GM12878 (cell line): ENCODE data around the gene SDC1. TPM values are rescaled to one million over a fixed set of nuclear protein-coding genes. Genes with fewer than 3 reads are reported as not detected.
A peak's percentile ranks its signal among the peaks of the same experiment; 100 is the strongest.

ENCODE experiments used
- ASH2L ChIP-seq: fragments of 300-600, 200-600 bp; sonication (generic); IDR thresholded peaks from 2 replicates; pipeline ENCODE4 v1.6.1; 2017; ENCODE audit warnings: low read depth, mild to moderate bottlenecking, borderline replicate concordance
- BACH1 ChIP-seq: fragments of 450-650 bp; IDR thresholded peaks from 2 replicates; pipeline ENCODE4 v1.6.1; 2017; ENCODE audit warnings: mild to moderate bottlenecking, borderline replicate concordance
- BCL11A ChIP-seq: IDR thresholded peaks from 2 replicates; pipeline ENCODE4 v1.6.1; 2011; ENCODE audit warnings: low read depth, low read length
- BHLHE40 ChIP-seq, 2 experiments: fragments of 450-650 bp in 1 of 2; IDR thresholded peaks; 2 replicates each; pipeline ENCODE4 v1.6.1; 2011 to 2017; ENCODE audit warnings: low read depth in 2 of 2, borderline replicate concordance in 1 of 2, improper control_type of control experiment in 1 of 2, low read length in 1 of 2, mild to moderate bottlenecking in 1 of 2
- CHD2 ChIP-seq: IDR thresholded peaks from 2 replicates; pipeline ENCODE4 v1.6.1; 2011; ENCODE audit warnings: low read depth, low read length, improper control_type of control experiment, borderline replicate concordance
- CREB1 ChIP-seq: IDR thresholded peaks from 2 replicates; pipeline ENCODE4 v1.6.1; 2012; ENCODE audit warnings: low read depth, mild to moderate bottlenecking, inconsistent platforms
- DPF2 ChIP-seq: fragments of 450-650 bp; IDR thresholded peaks from 2 replicates; pipeline ENCODE4 v1.6.1; 2017; ENCODE audit warnings: mild to moderate bottlenecking
- EP300 ChIP-seq, 2 experiments: fragments of 150-350 bp in 1 of 2; IDR thresholded peaks; 2 replicates each; pipeline ENCODE4 v1.6.1; 2011 to 2012; ENCODE audit warnings: low read depth in 2 of 2, low read length in 2 of 2, borderline replicate concordance in 1 of 2, improper control_type of control experiment in 1 of 2, inconsistent platforms in 1 of 2; ENCODE audit not compliant: control insufficient read depth in 1 of 2
- IRF4 ChIP-seq: IDR thresholded peaks from 2 replicates; pipeline ENCODE4 v1.6.1; 2011; ENCODE audit warnings: low read depth, low read length
- MAX ChIP-seq: IDR thresholded peaks from 2 replicates; pipeline ENCODE4 v1.6.1; 2012; ENCODE audit warnings: low read depth, low read length, improper control_type of control experiment
- NKRF ChIP-seq: fragments of 450-650 bp; conservative IDR thresholded peaks from 2 replicates; pipeline ENCODE4 v1.6.1; 2017; ENCODE audit warnings: mild to moderate bottlenecking, moderate library complexity
- NR2C2 ChIP-seq: IDR thresholded peaks from 2 replicates; pipeline ENCODE4 v1.6.1; 2011; ENCODE audit warnings: borderline replicate concordance, low read depth; ENCODE audit not compliant: control insufficient read depth, insufficient read length
- NRF1 ChIP-seq: conservative IDR thresholded peaks from 2 replicates; pipeline ENCODE4 v1.6.1; 2011; ENCODE audit warnings: mild to moderate bottlenecking, low read depth, low read length, improper control_type of control experiment
- POLR2A ChIP-seq: IDR thresholded peaks from 2 replicates; pipeline ENCODE4 v1.6.1; 2011; ENCODE audit warnings: low read depth, mild to moderate bottlenecking, low read length
- POLR2AphosphoS5 ChIP-seq: IDR thresholded peaks from 2 replicates; pipeline ENCODE4 v1.6.1; 2011; ENCODE audit warnings: mild to moderate bottlenecking, low read length, inconsistent platforms
- POU2F2 ChIP-seq: IDR thresholded peaks from 3 replicates; pipeline ENCODE4 v1.6.1; 2011; ENCODE audit warnings: low read depth, mild to moderate bottlenecking, low read length, borderline replicate concordance
- SIX5 ChIP-seq: IDR thresholded peaks from 2 replicates; pipeline ENCODE4 v1.6.1; 2011; ENCODE audit warnings: mild to moderate bottlenecking, low read depth, low read length, moderate library complexity; ENCODE audit not compliant: severe bottlenecking
- SREBF2 ChIP-seq: IDR thresholded peaks from 2 replicates; pipeline ENCODE4 v1.6.1; 2012; ENCODE audit warnings: mild to moderate bottlenecking, low read length
- SRF ChIP-seq, 2 experiments: IDR thresholded peaks; 2 replicates each; pipeline ENCODE4 v1.6.1; 2011; ENCODE audit warnings: low read depth in 2 of 2, low read length in 2 of 2, mild to moderate bottlenecking in 1 of 2, moderate library complexity in 1 of 2
- SUZ12 ChIP-seq: fragments of 200-600 bp; sonication (generic); IDR thresholded peaks from one replicate; pipeline ENCODE4 v1.6.1; 2018; ENCODE audit warnings: antibody characterized with exemption, mild to moderate bottlenecking; ENCODE audit not compliant: unreplicated experiment
- ZSCAN29 ChIP-seq: fragments of 450-650 bp; IDR thresholded peaks from 2 replicates; pipeline ENCODE4 v1.6.1; 2017; ENCODE audit warnings: mild to moderate bottlenecking, moderate library complexity
- polyA plus RNA-seq, 11 experiments: library from polyadenylated mRNA; depleted of rRNA in 4 of 11; unstranded in 6 of 11; stranded (reverse) in 5 of 11; fragments of >200 nt; fragmentation: Nextera tagmentation in 4 of 11; fragmentation: Illumina TruSeq in 1 of 11; extraction: Ambion mirVana in 4 of 11; extraction: Trizol in 1 of 11; gene quantifications; 1 replicate in 1 of 11; 2 replicates in 10 of 11; pipeline versions ENCODE4 v1.2.1 to v1.2.3, GENCODE V29; 2011 to 2016; ENCODE audit warnings: inconsistent platforms in 2 of 11, missing spikeins in 2 of 11, low read depth in 1 of 11
- total RNA-seq, 4 experiments: library from RNA; depleted of rRNA in 3 of 4; stranded (reverse); fragments of >200 nt in 3 of 4; fragmentation: Illumina TruSeq in 1 of 4; extraction: Trizol in 1 of 4; gene quantifications; 2 replicates each; pipeline versions ENCODE4 v1.2.1 to v1.2.3, GENCODE V29; 2013 to 2021
- TF ChIP-seq, protein P1 (sequence below): fragments of 450-650 bp; formaldehyde crosslinking; IDR thresholded peaks from 2 replicates; pipeline ENCODE4 v1.4.0; 2020; ENCODE audit warnings: mild to moderate bottlenecking, moderate library complexity
- TF ChIP-seq, protein P2 (sequence below): IDR thresholded peaks from 2 replicates; pipeline ENCODE4 v1.6.1; 2011; ENCODE audit warnings: borderline replicate concordance, low read depth, mild to moderate bottlenecking, moderate library complexity, mixed read lengths, low read length; ENCODE audit not compliant: insufficient read depth; ENCODE audit errors: extremely low read length

Gene SDC1
- total and polyA plus RNA-seq, 10 of the 15 experiments (the other 5 are each of a cell fraction or from before 2014, with no cell fraction given) = 0.85 to 36.8 (median 23.7) TPM

DNA sequence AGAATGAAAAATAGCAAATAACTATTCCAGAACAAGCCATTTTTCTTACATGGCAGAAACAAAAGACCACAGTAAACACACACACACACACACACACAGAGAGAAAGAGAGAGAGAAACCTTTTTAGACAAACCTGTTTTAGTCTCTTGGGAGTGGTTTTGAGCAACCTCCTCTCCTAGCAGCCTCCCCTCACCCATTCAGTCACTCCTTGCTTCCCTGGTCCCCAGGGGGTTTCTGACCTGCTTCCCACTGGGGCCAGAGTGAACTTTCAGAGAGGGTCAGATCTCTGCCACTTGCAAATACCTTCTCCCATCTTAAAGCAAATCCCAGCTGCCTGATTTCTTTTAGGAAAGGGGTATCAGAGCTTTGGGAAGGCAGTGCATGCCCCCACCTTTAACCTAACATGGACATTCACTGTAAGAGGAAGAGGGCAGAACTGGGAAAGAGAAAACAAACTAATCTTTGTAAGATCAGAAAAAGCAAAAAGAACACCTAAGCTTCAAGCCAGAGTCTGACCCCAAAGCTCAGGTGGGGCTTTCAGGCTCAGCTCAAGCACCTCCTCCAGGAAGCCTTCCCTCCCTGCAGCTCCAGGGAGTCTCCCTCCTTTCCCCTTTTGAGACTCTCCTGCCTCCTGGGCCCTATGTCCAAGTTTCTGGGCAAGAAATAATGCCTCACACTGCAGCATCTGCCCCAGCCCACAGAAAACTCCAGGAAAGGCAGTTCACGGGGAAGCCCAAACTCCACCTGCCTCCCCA, 2.7 kb downstream of the SDC1 start (continued):
- TF ChIP-seq, protein P1, sequence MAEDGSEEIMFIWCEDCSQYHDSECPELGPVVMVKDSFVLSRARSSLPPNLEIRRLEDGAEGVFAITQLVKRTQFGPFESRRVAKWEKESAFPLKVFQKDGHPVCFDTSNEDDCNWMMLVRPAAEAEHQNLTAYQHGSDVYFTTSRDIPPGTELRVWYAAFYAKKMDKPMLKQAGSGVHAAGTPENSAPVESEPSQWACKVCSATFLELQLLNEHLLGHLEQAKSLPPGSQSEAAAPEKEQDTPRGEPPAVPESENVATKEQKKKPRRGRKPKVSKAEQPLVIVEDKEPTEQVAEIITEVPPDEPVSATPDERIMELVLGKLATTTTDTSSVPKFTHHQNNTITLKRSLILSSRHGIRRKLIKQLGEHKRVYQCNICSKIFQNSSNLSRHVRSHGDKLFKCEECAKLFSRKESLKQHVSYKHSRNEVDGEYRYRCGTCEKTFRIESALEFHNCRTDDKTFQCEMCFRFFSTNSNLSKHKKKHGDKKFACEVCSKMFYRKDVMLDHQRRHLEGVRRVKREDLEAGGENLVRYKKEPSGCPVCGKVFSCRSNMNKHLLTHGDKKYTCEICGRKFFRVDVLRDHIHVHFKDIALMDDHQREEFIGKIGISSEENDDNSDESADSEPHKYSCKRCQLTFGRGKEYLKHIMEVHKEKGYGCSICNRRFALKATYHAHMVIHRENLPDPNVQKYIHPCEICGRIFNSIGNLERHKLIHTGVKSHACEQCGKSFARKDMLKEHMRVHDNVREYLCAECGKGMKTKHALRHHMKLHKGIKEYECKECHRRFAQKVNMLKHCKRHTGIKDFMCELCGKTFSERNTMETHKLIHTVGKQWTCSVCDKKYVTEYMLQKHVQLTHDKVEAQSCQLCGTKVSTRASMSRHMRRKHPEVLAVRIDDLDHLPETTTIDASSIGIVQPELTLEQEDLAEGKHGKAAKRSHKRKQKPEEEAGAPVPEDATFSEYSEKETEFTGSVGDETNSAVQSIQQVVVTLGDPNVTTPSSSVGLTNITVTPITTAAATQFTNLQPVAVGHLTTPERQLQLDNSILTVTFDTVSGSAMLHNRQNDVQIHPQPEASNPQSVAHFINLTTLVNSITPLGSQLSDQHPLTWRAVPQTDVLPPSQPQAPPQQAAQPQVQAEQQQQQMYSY = no peak
- no peak for TF ChIP-seq SUZ12
- TF ChIP-seq BACH1 = no peak
- TF ChIP-seq SREBF2 = no peak
- no peak for TF ChIP-seq ZSCAN29
- no peak for TF ChIP-seq BCL11A
- no peak for TF ChIP-seq MAX
- TF ChIP-seq CREB1 = no peak
- TF ChIP-seq, protein P2, sequence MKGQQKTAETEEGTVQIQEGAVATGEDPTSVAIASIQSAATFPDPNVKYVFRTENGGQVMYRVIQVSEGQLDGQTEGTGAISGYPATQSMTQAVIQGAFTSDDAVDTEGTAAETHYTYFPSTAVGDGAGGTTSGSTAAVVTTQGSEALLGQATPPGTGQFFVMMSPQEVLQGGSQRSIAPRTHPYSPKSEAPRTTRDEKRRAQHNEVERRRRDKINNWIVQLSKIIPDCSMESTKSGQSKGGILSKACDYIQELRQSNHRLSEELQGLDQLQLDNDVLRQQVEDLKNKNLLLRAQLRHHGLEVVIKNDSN = no peak
- no peak for TF ChIP-seq NR2C2
- no peak for TF ChIP-seq IRF4
- TF ChIP-seq POLR2AphosphoS5 = no peak
- no peak for TF ChIP-seq SIX5
- TF ChIP-seq DPF2 = no peak
- peak in 1 of 2 experiments; percentile 36; a peak in 1 of 4 replicates for TF ChIP-seq EP300 (IDR thresholded peaks at IDR 0.05; ENCODE audit: borderline replicate concordance in 1 of 2, control insufficient read depth in 1 of 2, low read depth in 2 of 2, low read length in 2 of 2)
- TF ChIP-seq NKRF = no peak
- no peak for TF ChIP-seq NRF1
- TF ChIP-seq ASH2L = no peak
- TF ChIP-seq POU2F2 = no peak
- no peak for TF ChIP-seq SRF (IDR thresholded peaks at IDR 0.05; ENCODE audit: low read depth in 2 of 2, low read length in 2 of 2)
- TF ChIP-seq BHLHE40 (IDR thresholded peaks at IDR 0.05; ENCODE audit: borderline replicate concordance in 1 of 2, low read depth in 2 of 2, low read length in 1 of 2) = peak in 1 of 2 experiments; percentile 22; a peak in 1 of 4 replicates
- TF ChIP-seq CHD2 = 0 out of 2 replicates have a peak, but pooled peaks have one; percentile 34
- TF ChIP-seq POLR2A = no peak
